Measurements from ENCODE around the gene TOP2A. TPM values are rescaled to one million over a fixed set of nuclear protein-coding genes. Genes with fewer than 3 reads are reported as not detected.

TOP2A gene
- total and polyA plus RNA-seq, 9 of the 15 experiments (the other 6 are each of a cell fraction or from before 2014, with no cell fraction given) = 133 to 347 (median 259) TPM

DNA sequence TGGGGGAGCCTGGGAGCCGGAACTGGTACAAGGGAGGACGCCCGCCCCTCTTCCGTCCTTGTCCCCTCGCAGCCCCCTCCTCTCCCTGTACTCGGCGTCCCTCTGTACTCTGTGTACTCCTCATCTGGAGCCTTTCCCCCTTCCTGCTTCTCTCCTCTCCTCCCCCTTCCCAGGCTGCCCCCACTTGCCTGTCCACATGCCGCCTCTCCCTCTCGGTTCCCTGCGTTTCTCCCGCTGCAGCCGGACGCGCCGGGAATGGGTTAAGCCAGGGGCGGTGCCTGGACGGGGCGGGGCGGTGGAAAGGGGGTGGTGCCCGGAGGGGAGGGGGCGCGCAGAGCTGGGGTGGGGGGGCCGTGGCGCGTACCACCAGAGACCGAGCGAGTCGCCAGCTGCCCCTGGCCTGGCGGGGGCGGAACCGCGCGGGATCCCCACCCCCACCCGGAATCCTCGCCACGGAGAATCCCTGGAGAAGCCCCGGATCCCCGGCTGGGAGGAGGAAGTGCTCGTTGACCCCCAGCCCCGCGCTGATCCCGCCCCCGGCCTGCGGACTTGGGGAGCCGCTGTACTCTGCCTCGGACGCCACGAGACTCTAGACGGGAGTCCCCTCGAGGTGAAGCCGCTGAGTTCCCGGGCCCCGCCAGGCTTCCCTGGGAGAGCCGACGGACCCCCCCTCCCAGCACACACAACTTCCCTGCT lies 75.7 kb downstream of the TOP2A start (continued):
- TF ChIP-seq CLOCK (CRISPR knock-in tag; IDR thresholded peaks at IDR 0.05; ENCODE audit: borderline replicate concordance) (no peak), SNIP1 (IDR thresholded peaks at IDR 0.05; ENCODE audit: low read depth) (no peak), HNRNPLL (IDR thresholded peaks at IDR 0.05; ENCODE audit: low read depth, low read length, poor library complexity, severe bottlenecking) (no peak), STAT6 (CRISPR knock-in tag; IDR thresholded peaks at IDR 0.05) (no peak), FOXK1 (CRISPR knock-in tag; IDR thresholded peaks at IDR 0.05; ENCODE audit: borderline replicate concordance) (no peak), EWSR1 (IDR thresholded peaks at IDR 0.05; ENCODE audit: borderline replicate concordance, low read depth, partially characterized antibody) (no peak), ZBTB1 (CRISPR knock-in tag; IDR thresholded peaks at IDR 0.05; ENCODE audit: borderline replicate concordance, low read depth) (no peak), MLLT1 (IDR thresholded peaks at IDR 0.05) (no peak), POLR2B (IDR thresholded peaks at IDR 0.05; ENCODE audit: low read depth, partially characterized antibody) (peak; percentile 71), TCF3 (CRISPR knock-in tag; IDR thresholded peaks at IDR 0.05) (no peak), TOE1 (IDR thresholded peaks at IDR 0.05; ENCODE audit: borderline replicate concordance) (peak; percentile 62), TOE1 (CRISPR knock-in tag; IDR thresholded peaks at IDR 0.05; ENCODE audit: borderline replicate concordance, low read depth) (no peak), BRD9 (IDR thresholded peaks at IDR 0.05; ENCODE audit: low read depth, partially characterized antibody) (no peak), ZNF41 (CRISPR knock-in tag; conservative IDR thresholded peaks at IDR 0.05) (no peak), U2AF2 (optimal IDR thresholded peaks at IDR 0.05; ENCODE audit: low read depth, low read length) (no peak)
- TF ChIP-seq, protein P1, sequence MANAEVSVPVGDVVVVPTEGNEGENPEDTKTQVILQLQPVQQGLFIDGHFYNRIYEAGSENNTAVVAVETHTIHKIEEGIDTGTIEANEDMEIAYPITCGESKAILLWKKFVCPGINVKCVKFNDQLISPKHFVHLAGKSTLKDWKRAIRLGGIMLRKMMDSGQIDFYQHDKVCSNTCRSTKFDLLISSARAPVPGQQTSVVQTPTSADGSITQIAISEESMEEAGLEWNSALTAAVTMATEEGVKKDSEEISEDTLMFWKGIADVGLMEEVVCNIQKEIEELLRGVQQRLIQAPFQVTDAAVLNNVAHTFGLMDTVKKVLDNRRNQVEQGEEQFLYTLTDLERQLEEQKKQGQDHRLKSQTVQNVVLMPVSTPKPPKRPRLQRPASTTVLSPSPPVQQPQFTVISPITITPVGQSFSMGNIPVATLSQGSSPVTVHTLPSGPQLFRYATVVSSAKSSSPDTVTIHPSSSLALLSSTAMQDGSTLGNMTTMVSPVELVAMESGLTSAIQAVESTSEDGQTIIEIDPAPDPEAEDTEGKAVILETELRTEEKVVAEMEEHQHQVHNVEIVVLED (CRISPR knock-in tag; IDR thresholded peaks at IDR 0.05) = no peak
- TF ChIP-seq, protein P2, sequence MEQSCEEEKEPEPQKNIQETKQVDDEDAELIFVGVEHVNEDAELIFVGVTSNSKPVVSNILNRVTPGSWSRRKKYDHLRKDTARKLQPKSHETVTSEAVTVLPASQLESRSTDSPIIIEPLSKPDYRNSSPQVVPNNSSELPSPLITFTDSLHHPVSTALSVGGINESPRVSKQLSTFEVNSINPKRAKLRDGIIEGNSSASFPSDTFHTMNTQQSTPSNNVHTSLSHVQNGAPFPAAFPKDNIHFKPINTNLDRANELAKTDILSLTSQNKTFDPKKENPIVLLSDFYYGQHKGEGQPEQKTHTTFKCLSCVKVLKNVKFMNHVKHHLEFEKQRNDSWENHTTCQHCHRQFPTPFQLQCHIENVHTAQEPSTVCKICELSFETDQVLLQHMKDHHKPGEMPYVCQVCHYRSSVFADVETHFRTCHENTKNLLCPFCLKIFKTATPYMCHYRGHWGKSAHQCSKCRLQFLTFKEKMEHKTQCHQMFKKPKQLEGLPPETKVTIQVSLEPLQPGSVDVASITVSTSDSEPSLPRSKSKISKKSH (CRISPR knock-in tag; IDR thresholded peaks at IDR 0.05) = no peak
